Measurements from ENCODE around the gene KCNK18. TPM values are rescaled to one million over a fixed set of nuclear protein-coding genes. Genes with fewer than 3 reads are reported as not detected.

Gene KCNK18
- total RNA-seq, 1 experiment from 2014 or later = not detected

GRCh38 chr10:117204316-117204715, 7.0 kb downstream of the KCNK18 start:
- ChIA-PET CTCF (no interaction called here), POLR2A (interaction anchor here (0.7 kb wide), 1 partner anchor 108 kb away, joined by 3 read pairs; no protein-coding TSS in a partner anchor)
- no peak overlapping the region for H3K27ac ChIP-seq (ENCODE audit: low read length)
- in situ Hi-C loops (cut with HindIII; ENCODE audit: low pct_unique_long_range_greater_than_20kb, low sequenced_read_pairs) (no loop called here), intact Hi-C loops (cut with micrococcal nuclease; ENCODE audit: unreplicated experiment) (no loop called here)
- no peak overlapping the region for H3K4me3 ChIP-seq (ENCODE audit: low read depth in 2 of 2, low read length in 2 of 2)
- BruUV-seq (replicated peaks) = no TSS peak
- ATAC-seq = no peak
- no peak for DNase-seq (ENCODE audit: low read depth, low spot score)
- H3K36me3 ChIP-seq (ENCODE audit: control insufficient read depth, insufficient read depth, low read length) = no peaks in the 10 kb centered on the region
- H3K9me3 ChIP-seq (ENCODE audit: control insufficient read depth, insufficient read depth, low read depth, low read length) = no peaks in the 10 kb centered on the region
- no peaks in the 10 kb centered on the region for H3K4me1 ChIP-seq (ENCODE audit: control insufficient read depth, insufficient read depth, low read length)
- no peak for TF ChIP-seq REST (IDR thresholded peaks at IDR 0.05; ENCODE audit: insufficient read depth in 1 of 2, low read depth in 2 of 2, low read length in 1 of 2)
- no peak for TF ChIP-seq CTCF (IDR thresholded peaks at IDR 0.05)
- TF ChIP-seq SIN3A (IDR thresholded peaks at IDR 0.05; ENCODE audit: borderline replicate concordance, insufficient read depth, low read depth, low read length) = no peak
- TF ChIP-seq POLR2AphosphoS5 (IDR thresholded peaks at IDR 0.05; ENCODE audit: low read depth, low read length) = no peak
- no peak for TF ChIP-seq TCF7L2 (IDR thresholded peaks at IDR 0.05; ENCODE audit: low read depth, low read length)
- H3K27me3 ChIP-seq (ENCODE audit: control insufficient read depth, insufficient read depth, low read length) = peaks cover 3% of the 10 kb centered on the region

- no TSS peak for BruUV-seq (replicated peaks)
- no peak for TF ChIP-seq SIN3A (IDR thresholded peaks at IDR 0.05; ENCODE audit: borderline replicate concordance, insufficient read depth, low read depth, low read length)
- no peak for TF ChIP-seq CTCF (IDR thresholded peaks at IDR 0.05)
- no peak for TF ChIP-seq REST (IDR thresholded peaks at IDR 0.05; ENCODE audit: insufficient read depth in 1 of 2, low read depth in 2 of 2, low read length in 1 of 2)
- TF ChIP-seq POLR2AphosphoS5 (IDR thresholded peaks at IDR 0.05; ENCODE audit: low read depth, low read length) = no peak
- no peak for TF ChIP-seq TCF7L2 (IDR thresholded peaks at IDR 0.05; ENCODE audit: low read depth, low read length)
- in situ Hi-C loops (cut with HindIII; ENCODE audit: low pct_unique_long_range_greater_than_20kb, low sequenced_read_pairs) (no loop called here), intact Hi-C loops (cut with micrococcal nuclease; ENCODE audit: unreplicated experiment) (no loop called here)
- ATAC-seq (no peak), DNase-seq (ENCODE audit: low read depth, low spot score) (no peak)
- Histone ChIP-seq H3K4me3 (ENCODE audit: low read depth in 2 of 2, low read length in 2 of 2) (no peak overlapping the region), H3K4me1 (ENCODE audit: control insufficient read depth, insufficient read depth, low read length) (peaks cover 5% of the 10 kb centered on the region), H3K27ac (ENCODE audit: low read length) (no peak overlapping the region), H3K9me3 (ENCODE audit: control insufficient read depth, insufficient read depth, low read depth, low read length) (peaks cover 4% of the 10 kb centered on the region; the same call in 1 of the 2 replicates), H3K36me3 (ENCODE audit: control insufficient read depth, insufficient read depth, low read length) (no peaks in the 10 kb centered on the region), H3K27me3 (ENCODE audit: control insufficient read depth, insufficient read depth, low read length) (peaks cover 49% of the 10 kb centered on the region)
- ChIA-PET CTCF (no interaction called here), POLR2A (no interaction called here)
Measured at GRCh38 chr10:117212176-117212575, 14.9 kb downstream of the KCNK18 start.

Data from Panc1 (cell line).